GM12873 (cell line): ENCODE data around the gene RPAP2.

Experiments used
- CTCF ChIP-seq: IDR thresholded peaks from 2 replicates; pipeline ENCODE4 v1.5.1; 2012; ENCODE audit warnings: low read depth, mild to moderate bottlenecking, moderate library complexity, low read length, control low read depth; ENCODE audit not compliant: insufficient read depth; ENCODE audit errors: missing control alignments

The RPAP2 gene

DNA sequence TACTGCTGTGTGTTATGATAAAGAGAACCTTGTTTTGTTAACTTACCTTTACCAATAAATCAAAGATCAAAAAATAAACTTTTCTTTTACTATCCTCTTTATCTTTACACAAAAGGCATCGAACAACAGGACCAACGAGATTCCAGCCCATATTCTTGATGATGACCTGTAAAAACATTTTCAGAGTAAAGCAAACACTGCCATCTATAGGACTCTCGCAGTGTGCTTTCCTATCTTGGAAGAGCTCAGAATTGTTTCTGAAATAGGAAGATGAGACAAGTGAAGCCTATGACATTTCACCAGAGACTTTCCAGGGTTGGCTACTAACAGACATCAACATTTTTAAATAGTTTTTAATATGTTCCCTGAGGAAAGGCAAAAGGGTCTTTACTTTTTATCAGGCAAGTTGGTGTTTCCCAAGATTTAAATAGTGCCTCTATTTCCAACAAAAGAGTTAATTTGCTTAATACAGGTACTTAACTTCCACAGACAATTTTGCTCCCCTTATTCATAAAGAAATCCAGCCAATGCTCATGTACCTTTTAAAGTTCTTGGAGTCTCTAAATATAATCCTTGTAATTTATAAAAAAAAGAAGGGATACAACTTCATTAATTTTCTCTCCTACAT, 7.4 kb upstream of the RPAP2 start:
- peak; percentile 58 for TF ChIP-seq CTCF

GRCh38 chr1:92298213-92298572, 666 bp upstream of the RPAP2 start:
- no peak for TF ChIP-seq CTCF

- TF ChIP-seq CTCF = no peak
Observed at GRCh38 chr1:92299477-92300150, 755 bp downstream of the RPAP2 start.

DNA sequence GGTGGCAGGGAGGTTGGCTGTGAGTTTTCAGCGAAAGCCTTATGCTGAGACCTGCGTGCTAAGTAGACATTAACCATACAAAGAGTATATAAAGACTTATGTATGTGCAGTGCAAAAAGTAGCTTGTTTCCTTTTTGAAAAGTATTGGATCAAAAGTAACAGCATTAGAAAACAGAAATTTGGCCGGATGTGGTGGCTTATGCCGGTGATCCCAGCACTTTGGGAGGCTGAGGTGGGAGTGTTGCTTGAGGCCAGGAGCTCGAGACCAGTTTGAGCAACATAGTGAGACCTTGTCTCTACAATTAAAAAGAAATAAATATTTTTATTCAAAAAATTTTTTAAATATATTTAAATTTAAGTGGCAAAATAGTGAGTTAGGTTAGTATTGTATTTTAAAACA, 2.2 kb downstream of the RPAP2 start:
- no peak for TF ChIP-seq CTCF

DNA sequence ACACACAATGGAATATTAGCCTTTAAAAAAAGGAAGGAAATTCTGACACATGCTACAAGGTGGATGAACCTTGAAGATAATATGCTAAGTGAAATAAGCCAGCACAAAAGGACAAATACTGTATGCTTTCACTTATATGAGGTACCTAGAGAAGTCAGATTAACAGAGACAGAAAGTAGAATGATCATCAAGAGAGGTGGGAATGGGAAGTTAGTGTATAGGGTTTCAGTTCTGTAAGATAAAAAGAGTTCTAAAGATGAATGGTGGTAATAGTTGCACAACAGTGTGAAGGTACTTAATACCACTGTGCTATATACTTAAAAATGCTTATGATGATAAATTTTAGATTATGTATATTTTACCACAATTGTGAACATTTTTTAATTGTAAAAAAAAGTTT, 7.2 kb downstream of the RPAP2 start:
- TF ChIP-seq CTCF = no peak

DNA sequence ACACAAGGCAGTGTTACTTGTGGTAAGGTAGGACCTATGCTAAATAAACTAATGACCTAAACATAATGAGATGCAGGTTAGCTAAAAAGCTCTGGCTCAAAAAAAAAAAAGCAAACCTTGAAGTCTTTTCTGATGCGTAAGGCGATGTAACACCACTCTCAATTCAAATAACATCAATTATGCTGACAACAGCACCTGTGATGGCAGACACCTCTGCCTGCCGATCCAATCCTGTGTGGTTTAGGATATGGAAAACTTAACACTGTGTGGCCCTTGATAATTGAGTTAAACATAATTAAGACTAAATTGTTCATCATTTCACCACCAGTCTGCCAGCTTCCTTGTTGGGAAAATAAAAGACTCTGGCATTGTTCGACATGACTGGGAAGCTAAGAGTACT, 9.1 kb downstream of the RPAP2 start:
- TF ChIP-seq CTCF = no peak

DNA sequence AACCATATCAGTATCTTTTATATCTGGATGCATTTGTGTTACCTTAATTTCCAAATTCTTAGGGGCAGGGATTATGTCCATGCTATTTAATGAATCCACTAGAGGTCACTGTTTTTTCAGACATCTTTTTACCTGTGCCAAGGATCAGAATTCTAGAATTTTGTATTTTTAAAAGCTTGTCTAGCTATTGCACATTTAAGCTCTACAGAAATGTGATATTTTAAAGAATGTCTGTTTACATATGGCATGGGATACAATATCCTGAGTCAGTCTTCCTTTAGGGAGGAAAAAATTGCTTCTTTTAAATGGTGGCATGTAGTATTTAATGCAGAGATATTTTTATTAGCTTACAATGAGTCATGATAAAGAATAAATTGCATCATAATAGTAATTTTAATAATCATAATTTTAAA, 11.3 kb downstream of the RPAP2 start:
- TF ChIP-seq CTCF = peak; percentile 39
